OCI-LY7 (cell line): ENCODE data around the gene C8A. TPM values are rescaled to one million over a fixed set of nuclear protein-coding genes. Genes with fewer than 3 reads are reported as not detected.

Source experiments
- BruUV-seq: library from RNA; stranded (reverse); fragments of 400-500 nt; replicated peaks from 2 replicates; lab custom pipeline; 2021; lab: Mats Ljungman, UMichigan
- CTCF ChIA-PET: fragments of 300-600 bp; sonication (Branson Sonifier 250); formaldehyde crosslinking; loops from one replicate; lab custom pipeline; 2022; ENCODE audit warnings: antibody characterized with exemption; ENCODE audit not compliant: unreplicated experiment; lab: Charles Lee
- POLR2A ChIA-PET: fragments of 300-600 bp; sonication (Branson Sonifier 250); formaldehyde crosslinking; loops from one replicate; lab custom pipeline; 2022; ENCODE audit warnings: antibody characterized with exemption; lab: Charles Lee
- DNase-seq: peaks from one replicate; pipeline ENCODE4 v3.0.0-alpha.2; 2015; ENCODE audit warnings: low spot score
- H2AFZ ChIP-seq: fragments of 200-600 bp; sonication (generic), shearing (Covaris generic); 2 replicates; pipeline ENCODE4 v1.6.1; 2014; ENCODE audit warnings: mild to moderate bottlenecking, antibody characterized with exemption, low read length, moderate library complexity
- H3K27ac ChIP-seq: fragments of 200-600 bp; sonication (generic); 2 replicates; pipeline ENCODE4 v1.5.1; 2014; ENCODE audit warnings: mixed run types, low read depth, mild to moderate bottlenecking, moderate library complexity, low read length, inconsistent platforms; ENCODE audit not compliant: poor library complexity, severe bottlenecking
- H3K36me3 ChIP-seq: fragments of 200-600 bp; sonication (generic); 2 replicates; pipeline ENCODE4 v1.6.1; 2014; ENCODE audit warnings: mild to moderate bottlenecking, antibody characterized with exemption, low read length, moderate library complexity, mixed read lengths; ENCODE audit not compliant: insufficient read depth
- H3K4me1 ChIP-seq: fragments of 200-600 bp; sonication (generic); 2 replicates; pipeline ENCODE4 v1.5.1; 2014; ENCODE audit warnings: mild to moderate bottlenecking, low read length; ENCODE audit not compliant: insufficient read depth, poor library complexity, severe bottlenecking
- H3K4me2 ChIP-seq: fragments of 200-600 bp; sonication (generic); 2 replicates; pipeline ENCODE4 v1.6.1; 2014; ENCODE audit warnings: mild to moderate bottlenecking, low read length
- H3K4me3 ChIP-seq: fragments of 200-600 bp; sonication (generic); 2 replicates; pipeline ENCODE4 v1.5.1; 2014; ENCODE audit warnings: mild to moderate bottlenecking, low read depth, low read length; ENCODE audit not compliant: poor library complexity, severe bottlenecking
- H3K79me2 ChIP-seq: fragments of 200-600 bp; sonication (generic); 2 replicates; pipeline ENCODE4 v1.6.1; 2016; ENCODE audit warnings: low read depth, mild to moderate bottlenecking, low read length, moderate library complexity, mixed read lengths; ENCODE audit not compliant: insufficient read depth
- H3K9me2 ChIP-seq: fragments of 200-600 bp; sonication (generic); 2 replicates; pipeline ENCODE4 v1.6.1; 2016; ENCODE audit warnings: mild to moderate bottlenecking, low read length, mixed read lengths; ENCODE audit not compliant: insufficient read depth
- H3K9me3 ChIP-seq: fragments of 200-600 bp; sonication (generic); 2 replicates; pipeline ENCODE4 v1.6.1; 2014; ENCODE audit warnings: mild to moderate bottlenecking, mixed run types, low read length, mixed read lengths
- H4K20me1 ChIP-seq: fragments of 200-600 bp; sonication (generic); 2 replicates; pipeline ENCODE4 v1.6.1; 2014; ENCODE audit warnings: mild to moderate bottlenecking, antibody characterized with exemption, low read length, moderate library complexity, mixed read lengths; ENCODE audit not compliant: insufficient read depth
- EZH2phosphoT487 ChIP-seq: fragments of 200-600 bp; sonication (generic); IDR thresholded peaks from 2 replicates; pipeline ENCODE4 v1.6.1; 2018; ENCODE audit warnings: low read depth, borderline replicate concordance, mild to moderate bottlenecking, mixed run types, antibody characterized with exemption, low read length, moderate library complexity, mixed read lengths
- intact Hi-C: fragments of 100-400 bp; cut with micrococcal nuclease; formaldehyde crosslinking; loops from one replicate; pipeline ENCODE4 v1.10.0; 2022; ENCODE audit not compliant: unreplicated experiment
- total RNA-seq, 2 experiments: library from RNA; depleted of rRNA in 1 of 2; stranded (reverse); fragments of >200 nt in 1 of 2; shearing (Covaris generic) in 1 of 2; gene quantifications; 2 replicates each; pipeline ENCODE4 v1.2.3, GENCODE V29; 2014 to 2022
- TF ChIP-seq, protein P1 (sequence below): fragments of 200-600 bp; sonication (generic); conservative IDR thresholded peaks from 2 replicates; pipeline ENCODE4 v1.5.1; 2014; ENCODE audit warnings: mild to moderate bottlenecking, antibody characterized with exemption, low read length, moderate library complexity, mixed read lengths

Gene C8A
- total RNA-seq, 2 experiments from 2014 or later: not detected

DNA sequence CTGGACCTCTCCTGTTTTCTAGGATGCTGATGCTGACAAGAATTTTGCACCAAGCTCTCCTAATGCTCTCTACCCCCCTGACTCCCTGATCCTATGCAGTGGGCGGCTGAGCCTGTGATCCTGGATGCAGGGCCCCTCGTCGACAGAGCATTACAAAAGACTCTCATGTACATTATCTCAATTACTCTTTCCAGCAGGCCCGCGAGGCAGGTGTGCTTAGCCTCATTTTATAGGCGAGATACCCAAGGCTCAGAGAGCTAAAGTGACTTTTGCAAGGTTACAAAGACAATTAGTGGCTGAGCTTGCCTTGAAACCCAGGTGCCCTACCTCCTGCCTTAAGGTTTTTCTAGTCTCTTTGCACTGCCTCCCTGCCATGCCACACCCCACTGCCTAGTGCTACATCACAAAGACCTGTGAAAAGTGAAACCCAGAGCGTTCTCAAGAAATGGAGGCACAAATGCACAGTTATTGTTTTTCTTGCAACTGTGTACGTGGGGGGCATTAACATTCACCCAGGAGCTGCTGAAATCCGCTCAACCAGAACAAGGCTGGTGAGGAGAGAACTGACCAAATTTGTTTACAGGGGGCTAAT is 10.0 kb upstream of the C8A start:
- no peak overlapping the region for H3K4me2 ChIP-seq
- POLR2A ChIA-PET: no interaction called here
- no peaks in the 10 kb centered on the region for H3K9me2 ChIP-seq
- no peaks in the 10 kb centered on the region for H3K36me3 ChIP-seq
- H3K4me3 ChIP-seq: no peak overlapping the region
- CTCF ChIA-PET: no interaction called here
- TF ChIP-seq EZH2phosphoT487: no peak
- TF ChIP-seq, protein P1, sequence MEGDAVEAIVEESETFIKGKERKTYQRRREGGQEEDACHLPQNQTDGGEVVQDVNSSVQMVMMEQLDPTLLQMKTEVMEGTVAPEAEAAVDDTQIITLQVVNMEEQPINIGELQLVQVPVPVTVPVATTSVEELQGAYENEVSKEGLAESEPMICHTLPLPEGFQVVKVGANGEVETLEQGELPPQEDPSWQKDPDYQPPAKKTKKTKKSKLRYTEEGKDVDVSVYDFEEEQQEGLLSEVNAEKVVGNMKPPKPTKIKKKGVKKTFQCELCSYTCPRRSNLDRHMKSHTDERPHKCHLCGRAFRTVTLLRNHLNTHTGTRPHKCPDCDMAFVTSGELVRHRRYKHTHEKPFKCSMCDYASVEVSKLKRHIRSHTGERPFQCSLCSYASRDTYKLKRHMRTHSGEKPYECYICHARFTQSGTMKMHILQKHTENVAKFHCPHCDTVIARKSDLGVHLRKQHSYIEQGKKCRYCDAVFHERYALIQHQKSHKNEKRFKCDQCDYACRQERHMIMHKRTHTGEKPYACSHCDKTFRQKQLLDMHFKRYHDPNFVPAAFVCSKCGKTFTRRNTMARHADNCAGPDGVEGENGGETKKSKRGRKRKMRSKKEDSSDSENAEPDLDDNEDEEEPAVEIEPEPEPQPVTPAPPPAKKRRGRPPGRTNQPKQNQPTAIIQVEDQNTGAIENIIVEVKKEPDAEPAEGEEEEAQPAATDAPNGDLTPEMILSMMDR: no peak
- H4K20me1 ChIP-seq: no peaks in the 10 kb centered on the region
- intact Hi-C loops: no loop called here
- BruUV-seq: no TSS peak
- no peaks in the 10 kb centered on the region for H3K9me3 ChIP-seq
- no peak overlapping the region for H3K27ac ChIP-seq
- DNase-seq: no peak
- H3K79me2 ChIP-seq: no peaks in the 10 kb centered on the region
- H2AFZ ChIP-seq: no peak overlapping the region
- no peaks in the 10 kb centered on the region for H3K4me1 ChIP-seq

DNA sequence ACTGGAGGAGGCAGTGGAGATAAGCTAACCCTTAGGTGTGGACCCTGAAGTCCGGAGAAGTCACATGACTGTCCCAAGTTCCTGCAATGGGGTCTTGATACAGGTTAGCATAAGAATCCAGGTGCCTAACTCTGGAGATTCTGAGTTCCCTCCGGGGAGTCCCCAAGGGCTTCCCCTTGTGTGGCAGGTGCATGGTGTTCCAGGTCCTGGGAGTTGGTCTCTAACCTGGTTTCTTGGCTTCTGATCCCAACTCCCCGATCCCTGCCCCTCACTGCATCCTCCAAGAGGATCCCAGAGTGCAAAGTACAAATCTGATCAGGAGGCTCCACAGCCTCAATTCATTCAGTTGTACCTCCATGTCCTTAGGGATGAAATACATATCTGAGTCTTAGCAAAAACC is 9.3 kb upstream of the C8A start:
- Histone ChIP-seq H3K79me2 (no peaks in the 10 kb centered on the region), H2AFZ (no peak overlapping the region), H3K4me1 (no peaks in the 10 kb centered on the region), H3K4me2 (no peak overlapping the region), H4K20me1 (no peaks in the 10 kb centered on the region), H3K9me3 (no peaks in the 10 kb centered on the region), H3K9me2 (no peaks in the 10 kb centered on the region), H3K36me3 (no peaks in the 10 kb centered on the region), H3K4me3 (no peak overlapping the region), H3K27ac (no peak overlapping the region)
- intact Hi-C loops: no loop called here
- POLR2A ChIA-PET: no interaction called here
- no peak for DNase-seq
- no TSS peak for BruUV-seq
- TF ChIP-seq EZH2phosphoT487: no peak
- TF ChIP-seq, protein P1: no peak
- CTCF ChIA-PET: no interaction called here

DNA sequence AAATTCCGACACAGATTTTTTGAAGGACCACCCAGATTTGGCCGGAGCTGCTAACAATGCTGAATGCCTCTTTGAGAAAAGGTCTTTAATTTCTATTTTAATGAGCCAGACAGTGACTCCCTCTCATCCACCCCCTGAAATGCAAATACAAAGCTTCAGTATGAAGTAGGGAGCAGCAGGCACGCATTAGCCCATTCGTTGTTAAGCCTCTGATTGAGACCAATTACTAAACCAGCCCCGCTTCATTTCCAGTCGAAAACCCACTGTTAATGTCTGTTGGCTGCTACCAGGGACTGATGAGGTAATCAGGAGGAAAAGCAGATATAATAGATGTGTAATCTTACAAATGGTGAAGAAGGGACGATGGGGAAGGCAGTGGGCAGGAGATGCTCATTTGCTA is 4.8 kb upstream of the C8A start:
- no peaks in the 10 kb centered on the region for H4K20me1 ChIP-seq
- CTCF ChIA-PET: no interaction called here
- no peaks in the 10 kb centered on the region for H3K79me2 ChIP-seq
- no peak overlapping the region for H3K27ac ChIP-seq
- TF ChIP-seq EZH2phosphoT487: no peak
- TF ChIP-seq, protein P1: no peak
- no peak overlapping the region for H3K4me3 ChIP-seq
- no peak overlapping the region for H3K4me2 ChIP-seq
- no peaks in the 10 kb centered on the region for H3K9me3 ChIP-seq
- H3K36me3 ChIP-seq: no peaks in the 10 kb centered on the region
- H2AFZ ChIP-seq: no peak overlapping the region
- H3K4me1 ChIP-seq: no peaks in the 10 kb centered on the region
- no peaks in the 10 kb centered on the region for H3K9me2 ChIP-seq
- BruUV-seq: no TSS peak
- intact Hi-C loops: no loop called here
- POLR2A ChIA-PET: no interaction called here
- no peak for DNase-seq
